Measurements from ENCODE around the gene AKNA. TPM values are rescaled to one million over a fixed set of nuclear protein-coding genes. Genes with fewer than 3 reads are reported as not detected.

AKNA gene
- total RNA-seq, 1 donor from 2014 or later: 5.4 TPM

- no peak for DNase-seq (ENCODE audit: low read depth, low spot score)
These were observed 99.3 kb downstream of the AKNA start for GRCh38 chr9:114288193-114289091.

- no peak for DNase-seq (ENCODE audit: low read depth, low spot score)
These were observed 100.0 kb downstream of the AKNA start for GRCh38 chr9:114287763-114288192.

GRCh38 chr9:114287001-114287762, 100.6 kb downstream of the AKNA start:
- DNase-seq (ENCODE audit: low read depth, low spot score): no peak

GRCh38 chr9:114286146-114286679, 101.6 kb downstream of the AKNA start:
- no peak for DNase-seq (ENCODE audit: low read depth, low spot score)

- no peak for DNase-seq (ENCODE audit: low read depth, low spot score)
These were observed 102.5 kb downstream of the AKNA start for GRCh38 chr9:114285166-114285867.

- DNase-seq (ENCODE audit: low read depth, low spot score): no peak
These were observed 103.3 kb downstream of the AKNA start for GRCh38 chr9:114284316-114285060.

Other genes starting within 250 kb of the AKNA start
- 4.4 and 8.2 TPM in 2 replicates for gene COL27A1, start 232.4 kb downstream of the AKNA start, total RNA-seq
- gene ORM1, start 64.9 kb downstream of the AKNA start, total RNA-seq: not detected in 2 replicates
- gene ORM2, start 58.1 kb downstream of the AKNA start, total RNA-seq: not detected in 2 replicates
- gene WHRN, start 117.5 kb upstream of the AKNA start, total RNA-seq: 0.14 and 0.20 TPM in 2 replicates
- gene ATP6V1G1, start 199.8 kb upstream of the AKNA start, total RNA-seq: 93.8 and 95.0 TPM in 2 replicates
- 3.2 and 3.3 TPM in 2 replicates for gene TMEM268, start 223.3 kb upstream of the AKNA start, total RNA-seq